Uterus (tissue), 4 donors: ENCODE results near the gene JPH3. TPM values are rescaled to one million over a fixed set of nuclear protein-coding genes. Genes with fewer than 3 reads are reported as not detected.

ENCODE experiments used
- DNase-seq, 2 donors: peaks; one replicate each; pipeline ENCODE4 v3.0.0-alpha.2; 2019 to 2020
- H3K27ac ChIP-seq, 2 donors: fragments of 200-600 bp; sonication (generic); 1 replicate in 1 of 2; 2 replicates in 1 of 2; pipeline ENCODE4 v1.5.1; 2016 to 2018
- H3K27me3 ChIP-seq, 2 donors: fragments of 200-600 bp; sonication (generic); one replicate each; pipeline ENCODE4 v1.5.1; 2018 to 2019; ENCODE audit warnings: control low read depth in 1 of 2
- H3K36me3 ChIP-seq, 2 donors: fragments of 200-600 bp; sonication (generic); one replicate each; pipeline ENCODE4 v1.5.1; 2019; ENCODE audit warnings: control low read depth in 1 of 2
- H3K4me1 ChIP-seq, 2 donors: fragments of 200-600 bp; sonication (generic); one replicate each; pipeline ENCODE4 v1.5.1; 2018 to 2019; ENCODE audit warnings: control low read depth in 1 of 2
- H3K4me3 ChIP-seq, 2 donors: fragments of 200-600 bp; sonication (generic); 1 replicate in 1 of 2; 2 replicates in 1 of 2; pipeline ENCODE4 v1.5.1; 2018 to 2019; ENCODE audit warnings: mild to moderate bottlenecking in 1 of 2
- H3K9me3 ChIP-seq, 2 donors: fragments of 200-600 bp; sonication (generic); one replicate each; pipeline ENCODE4 v1.5.1; 2019; ENCODE audit warnings: control low read depth in 1 of 2
- CTCF ChIP-seq, 4 experiments: fragments of 200-600 bp in 2 of 4; fragments of 450-650 bp in 2 of 4; sonication (generic) in 2 of 4; IDR thresholded peaks; one replicate each; pipeline ENCODE4 v1.5.1; 2016 to 2019; ENCODE audit warnings: antibody characterized with exemption in 4 of 4, mild to moderate bottlenecking in 2 of 4, moderate library complexity in 1 of 4
- POLR2A ChIP-seq, 2 donors: fragments of 450-650 bp; IDR thresholded peaks; one replicate each; pipeline ENCODE4 v1.6.1; 2016; ENCODE audit warnings: antibody characterized with exemption in 2 of 2, mild to moderate bottlenecking in 1 of 2, moderate library complexity in 1 of 2
- intact Hi-C: fragments of 100-400 bp; cut with DNase I; formaldehyde crosslinking; loops from one replicate; pipeline ENCODE4 v1.15.1; 2023; ENCODE audit warnings: low total_unique reads
- total RNA-seq, 4 donors: library from RNA; depleted of rRNA in 3 of 4; stranded (reverse); fragments of >200 nt in 3 of 4; gene quantifications; one replicate each; pipeline versions ENCODE4 v1.1.0 to v1.2.4, GENCODE V29; 2014 to 2023
- donor health status: DM: yes; HTN: yes; CAD: no.

JPH3 gene
- total RNA-seq, 4 donors from 2014 or later: 0.27 to 1.1 TPM; not detected in 2

GRCh38 chr16:87562201-87562600, 40.1 kb upstream of the JPH3 start:
- Histone ChIP-seq H3K4me3 (no peak overlapping the region), H3K27me3 (no peaks in the 10 kb centered on the region), H3K27ac (no peak overlapping the region), H3K9me3 (no peaks in the 10 kb centered on the region), H3K4me1 (no peaks in the 10 kb centered on the region), H3K36me3 (no peaks in the 10 kb centered on the region)
- no peak for DNase-seq
- TF ChIP-seq CTCF (IDR thresholded peaks at IDR 0.05) (no peak), POLR2A (IDR thresholded peaks at IDR 0.05) (no peak)
- intact Hi-C loops: no loop called here

- H3K4me1 ChIP-seq: no peaks in the 10 kb centered on the region
- TF ChIP-seq POLR2A (IDR thresholded peaks at IDR 0.05) (no peak), CTCF (IDR thresholded peaks at IDR 0.05) (no peak)
- DNase-seq: no peak
- intact Hi-C loops: no loop called here
- H3K4me3 ChIP-seq: no peak overlapping the region
- H3K36me3 ChIP-seq: no peaks in the 10 kb centered on the region
- H3K9me3 ChIP-seq: no peaks in the 10 kb centered on the region
- H3K27ac ChIP-seq: no peak overlapping the region
- no peaks in the 10 kb centered on the region for H3K27me3 ChIP-seq
Measured at GRCh38 chr16:87563022-87563421, 39.3 kb upstream of the JPH3 start.

GRCh38 chr16:87563714-87564523, 38.4 kb upstream of the JPH3 start:
- intact Hi-C loops: no loop called here
- no peaks in the 10 kb centered on the region for H3K9me3 ChIP-seq
- DNase-seq: no peak
- H3K4me1 ChIP-seq: no peaks in the 10 kb centered on the region
- TF ChIP-seq POLR2A (IDR thresholded peaks at IDR 0.05) (no peak), CTCF (IDR thresholded peaks at IDR 0.05) (no peak)
- H3K4me3 ChIP-seq: no peak overlapping the region
- H3K27me3 ChIP-seq: no peaks in the 10 kb centered on the region
- no peaks in the 10 kb centered on the region for H3K36me3 ChIP-seq
- H3K27ac ChIP-seq: no peak overlapping the region

- Histone ChIP-seq H3K4me1 (no peaks in the 10 kb centered on the region), H3K27ac (no peak overlapping the region), H3K36me3 (no peaks in the 10 kb centered on the region), H3K4me3 (no peak overlapping the region), H3K27me3 (no peaks in the 10 kb centered on the region), H3K9me3 (no peaks in the 10 kb centered on the region)
- intact Hi-C loops: no loop called here
- TF ChIP-seq POLR2A (IDR thresholded peaks at IDR 0.05) (no peak), CTCF (IDR thresholded peaks at IDR 0.05) (no peak)
- no peak for DNase-seq
Measured at GRCh38 chr16:87564524-87564778, 37.9 kb upstream of the JPH3 start.

DNA sequence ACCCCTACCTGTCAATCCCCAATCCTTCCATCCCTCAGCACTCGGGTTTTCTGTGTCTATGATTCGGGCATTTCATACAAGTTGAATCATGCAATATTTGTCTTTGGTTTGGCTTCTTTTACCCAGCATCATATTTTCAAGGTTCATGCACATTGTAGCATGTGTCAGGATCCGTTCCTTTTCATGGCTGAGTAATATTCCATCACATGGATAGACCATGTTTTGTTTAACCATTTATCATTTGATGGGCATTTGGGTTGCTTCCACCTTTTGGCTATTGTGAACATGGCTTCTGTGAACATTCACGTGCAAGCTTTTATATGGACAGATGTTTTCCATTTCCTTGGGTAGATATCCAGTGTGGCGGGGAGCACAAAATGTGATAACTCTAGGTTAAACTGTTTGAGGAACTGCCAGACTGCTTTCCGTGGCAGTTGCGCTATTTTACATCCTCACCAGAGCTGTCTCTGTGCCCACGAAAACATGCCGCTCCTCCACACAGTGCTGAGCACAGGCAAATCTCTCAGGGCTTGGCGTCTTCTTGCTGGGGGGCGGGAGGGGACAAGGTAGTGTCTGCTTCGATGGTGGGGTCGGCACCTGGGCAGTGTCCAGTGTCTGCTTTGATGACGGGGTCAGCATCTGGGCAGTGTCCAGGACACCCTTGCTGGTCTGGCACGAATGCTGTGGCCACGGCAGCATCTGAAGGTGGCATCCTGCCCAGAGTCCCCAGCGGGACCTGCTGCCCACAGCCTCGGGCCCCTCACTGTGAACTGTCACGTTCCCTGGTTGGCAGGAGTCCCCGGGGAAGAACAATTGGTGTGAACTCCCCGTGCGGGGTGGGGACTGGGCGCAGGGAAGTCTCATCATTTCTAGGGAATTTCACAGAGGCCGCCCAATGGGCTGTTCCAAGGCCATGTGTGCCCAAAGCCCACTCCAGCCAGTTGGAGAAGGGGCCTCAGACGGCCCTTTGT, 32.4 kb upstream of the JPH3 start:
- H3K4me1 ChIP-seq: no peaks in the 10 kb centered on the region
- H3K4me3 ChIP-seq: no peak overlapping the region
- DNase-seq: no peak
- H3K36me3 ChIP-seq: no peaks in the 10 kb centered on the region
- no peaks in the 10 kb centered on the region for H3K27me3 ChIP-seq
- TF ChIP-seq CTCF (IDR thresholded peaks at IDR 0.05) (no peak), POLR2A (IDR thresholded peaks at IDR 0.05) (no peak)
- H3K27ac ChIP-seq: no peak overlapping the region
- H3K9me3 ChIP-seq: no peaks in the 10 kb centered on the region
- intact Hi-C loops: no loop called here
